H9 (cell line): ENCODE data around the gene NAPSA. TPM values are rescaled to one million over a fixed set of nuclear protein-coding genes. Genes with fewer than 3 reads are reported as not detected.
"Not testable (repeated sequence)": the region's sequence is repeated elsewhere in the genome, so short reads cannot be mapped to it uniquely, and the experiment has no call there.

Experiments used
- DNase-seq: peaks from one replicate; pipeline ENCODE4 v3.0.0-alpha.2; 2017
- H2AFZ ChIP-seq: one replicate; pipeline ENCODE4 v1.6.1; 2013; ENCODE audit warnings: mild to moderate bottlenecking, low read length, control low read depth, moderate library complexity
- H2AK5ac ChIP-seq: 2 replicates; pipeline ENCODE4 v1.6.1; 2013; ENCODE audit warnings: low read length, control low read depth, mixed read lengths; ENCODE audit not compliant: insufficient read length
- H2BK120ac ChIP-seq: one replicate; pipeline ENCODE4 v1.6.1; 2013; ENCODE audit warnings: low read depth, mild to moderate bottlenecking, low read length, control low read depth, inconsistent platforms; ENCODE audit not compliant: poor library complexity, severe bottlenecking
- H2BK12ac ChIP-seq: 2 replicates; pipeline ENCODE4 v1.6.1; 2013; ENCODE audit warnings: low read length, control low read depth, mixed read lengths, low read depth; ENCODE audit not compliant: insufficient read length
- H2BK15ac ChIP-seq: 2 replicates; pipeline ENCODE4 v1.6.1; 2013; ENCODE audit warnings: low read depth, low read length, control low read depth
- H2BK20ac ChIP-seq: one replicate; pipeline ENCODE4 v1.6.1; 2013; ENCODE audit warnings: low read depth, mild to moderate bottlenecking, low read length, control low read depth, inconsistent platforms; ENCODE audit not compliant: poor library complexity, severe bottlenecking
- H2BK5ac ChIP-seq: 2 replicates; pipeline ENCODE4 v1.6.1; 2013; ENCODE audit warnings: low read length, control low read depth, mixed read lengths; ENCODE audit not compliant: insufficient read length
- H3K14ac ChIP-seq: 2 replicates; pipeline ENCODE4 v1.6.1; 2013; ENCODE audit warnings: low read length, control low read depth; ENCODE audit not compliant: insufficient read depth
- H3K18ac ChIP-seq: 2 replicates; pipeline ENCODE4 v1.6.1; 2013; ENCODE audit warnings: low read depth, mild to moderate bottlenecking, mixed read lengths, low read length, control low read depth; ENCODE audit not compliant: insufficient read length
- H3K23ac ChIP-seq: 2 replicates; pipeline ENCODE4 v1.6.1; 2013; ENCODE audit warnings: low read length, control low read depth, mixed read lengths, low read depth; ENCODE audit not compliant: insufficient read length
- H3K23me2 ChIP-seq: 2 replicates; pipeline ENCODE4 v1.6.1; 2013; ENCODE audit warnings: low read depth, mild to moderate bottlenecking, mixed read lengths, low read length, control low read depth; ENCODE audit not compliant: insufficient read length, poor library complexity, severe bottlenecking
- H3K27ac ChIP-seq: 2 replicates; pipeline ENCODE4 v1.5.1; 2013; ENCODE audit warnings: low read length, control low read depth, mixed read lengths, low read depth; ENCODE audit not compliant: insufficient read length
- H3K27me3 ChIP-seq: 2 replicates; pipeline ENCODE4 v1.6.1; 2013; ENCODE audit warnings: low read length, control low read depth, inconsistent platforms; ENCODE audit not compliant: insufficient read depth
- H3K4ac ChIP-seq: 2 replicates; pipeline ENCODE4 v1.6.1; 2013; ENCODE audit warnings: low read depth, mild to moderate bottlenecking, control low read depth, inconsistent platforms, low read length, moderate library complexity
- H3K4me1 ChIP-seq: 2 replicates; pipeline ENCODE4 v1.6.1; 2013; ENCODE audit warnings: low read length, control low read depth, inconsistent platforms; ENCODE audit not compliant: insufficient read depth
- H3K4me2 ChIP-seq: 2 replicates; pipeline ENCODE4 v1.6.1; 2013; ENCODE audit warnings: low read length, control low read depth, mixed read lengths; ENCODE audit not compliant: insufficient read length, insufficient read depth
- H3K56ac ChIP-seq: 2 replicates; pipeline ENCODE4 v1.6.1; 2013; ENCODE audit warnings: low read depth, mild to moderate bottlenecking, mixed read lengths, low read length, control low read depth; ENCODE audit not compliant: insufficient read length
- H3K79me1 ChIP-seq: 2 replicates; pipeline ENCODE4 v1.6.1; 2013; ENCODE audit warnings: low read depth, mild to moderate bottlenecking, moderate library complexity, low read length, control low read depth, inconsistent platforms; ENCODE audit not compliant: insufficient read depth, poor library complexity, severe bottlenecking
- H3K79me2 ChIP-seq: 2 replicates; pipeline ENCODE4 v1.6.1; 2013; ENCODE audit warnings: low read length, control low read depth, inconsistent platforms; ENCODE audit not compliant: insufficient read depth
- H3K9ac ChIP-seq: 2 replicates; pipeline ENCODE4 v1.6.1; 2013; ENCODE audit warnings: low read length, control low read depth, mixed read lengths; ENCODE audit not compliant: insufficient read length; ENCODE audit errors: extremely low read depth
- H3K9me3 ChIP-seq: one replicate; pipeline ENCODE4 v1.6.1; 2013; ENCODE audit warnings: low read depth, low read length, inconsistent platforms; ENCODE audit not compliant: control insufficient read depth
- H3T11ph ChIP-seq: one replicate; pipeline ENCODE4 v1.6.1; 2013; ENCODE audit warnings: mild to moderate bottlenecking, low read length, control low read depth, inconsistent platforms
- H4K20me1 ChIP-seq: one replicate; pipeline ENCODE4 v1.6.1; 2013; ENCODE audit not compliant: control insufficient read depth, insufficient read length, insufficient read depth
- H4K5ac ChIP-seq: 2 replicates; pipeline ENCODE4 v1.6.1; 2013; ENCODE audit warnings: low read depth, mild to moderate bottlenecking, mixed read lengths, low read length, control low read depth; ENCODE audit not compliant: insufficient read length
- H4K8ac ChIP-seq: replicated peaks from 2 replicates; pipeline ENCODE4 v1.6.1; 2013; ENCODE audit warnings: low read length, control low read depth, mixed read lengths, low read depth; ENCODE audit not compliant: insufficient read length
- H4K91ac ChIP-seq: 2 replicates; pipeline ENCODE4 v1.6.1; 2013; ENCODE audit warnings: low read depth, mild to moderate bottlenecking, moderate library complexity, mixed read lengths, low read length, control low read depth; ENCODE audit not compliant: insufficient read length
- H3K27ac Mint-ChIP-seq, 3 experiments: 2 replicates in 2 of 3; 3 replicates in 1 of 3; pipeline ENCODE4 v1.8.0; 2020 to 2021; ENCODE audit warnings: mixed read lengths in 3 of 3, mild to moderate bottlenecking in 1 of 3, moderate library complexity in 1 of 3
- H3K27me3 Mint-ChIP-seq: 2 replicates; pipeline ENCODE4 v1.8.0; 2021; ENCODE audit warnings: low read depth, mild to moderate bottlenecking, moderate library complexity, mixed read lengths
- H3K36me3 Mint-ChIP-seq, 3 experiments: 2 replicates in 2 of 3; 3 replicates in 1 of 3; pipeline ENCODE4 v1.8.0; 2020 to 2021; ENCODE audit warnings: low read depth in 3 of 3, mixed read lengths in 3 of 3; ENCODE audit not compliant: insufficient read depth in 1 of 3
- H3K4me1 Mint-ChIP-seq, 2 experiments: 2 replicates each; pipeline ENCODE4 v1.8.0; 2020; ENCODE audit warnings: mixed read lengths in 2 of 2
- H3K4me3 Mint-ChIP-seq, 2 experiments: 2 replicates in 1 of 2; 3 replicates in 1 of 2; pipeline ENCODE4 v1.8.0; 2020 to 2021; ENCODE audit warnings: mild to moderate bottlenecking in 2 of 2, mixed read lengths in 2 of 2, moderate library complexity in 1 of 2
- H3K9me3 Mint-ChIP-seq, 2 experiments: 2 replicates in 1 of 2; 3 replicates in 1 of 2; pipeline ENCODE4 v1.8.0; 2020; ENCODE audit warnings: mild to moderate bottlenecking in 2 of 2, mixed read lengths in 2 of 2, moderate library complexity in 1 of 2
- WGBS: extraction: QIAGEN DNeasy Blood & Tissue Kit; methylation state at CpG from one replicate; pipeline ENCODE4 v1.1.7; 2013; ENCODE audit warnings: missing lambda C conversion rate, low lambda C conversion rate, mixed read lengths; ENCODE audit not compliant: insufficient read length; ENCODE audit errors: extremely low coverage; 5-methylcytosine and 5-hydroxymethylcytosine counted together
- total RNA-seq: library from RNA; stranded (reverse); gene quantifications from 2 replicates; pipeline ENCODE4 v1.2.1, GENCODE V29; 2021
- TF ChIP-seq, protein P1 (sequence below): fragments of 200-600 bp; sonication (generic); conservative IDR thresholded peaks from 3 replicates; pipeline ENCODE4 v1.8.0; 2021; ENCODE audit warnings: antibody characterized with exemption, mild to moderate bottlenecking

Gene NAPSA
- total RNA-seq, 1 experiment from 2014 or later: 0.44 TPM

DNA sequence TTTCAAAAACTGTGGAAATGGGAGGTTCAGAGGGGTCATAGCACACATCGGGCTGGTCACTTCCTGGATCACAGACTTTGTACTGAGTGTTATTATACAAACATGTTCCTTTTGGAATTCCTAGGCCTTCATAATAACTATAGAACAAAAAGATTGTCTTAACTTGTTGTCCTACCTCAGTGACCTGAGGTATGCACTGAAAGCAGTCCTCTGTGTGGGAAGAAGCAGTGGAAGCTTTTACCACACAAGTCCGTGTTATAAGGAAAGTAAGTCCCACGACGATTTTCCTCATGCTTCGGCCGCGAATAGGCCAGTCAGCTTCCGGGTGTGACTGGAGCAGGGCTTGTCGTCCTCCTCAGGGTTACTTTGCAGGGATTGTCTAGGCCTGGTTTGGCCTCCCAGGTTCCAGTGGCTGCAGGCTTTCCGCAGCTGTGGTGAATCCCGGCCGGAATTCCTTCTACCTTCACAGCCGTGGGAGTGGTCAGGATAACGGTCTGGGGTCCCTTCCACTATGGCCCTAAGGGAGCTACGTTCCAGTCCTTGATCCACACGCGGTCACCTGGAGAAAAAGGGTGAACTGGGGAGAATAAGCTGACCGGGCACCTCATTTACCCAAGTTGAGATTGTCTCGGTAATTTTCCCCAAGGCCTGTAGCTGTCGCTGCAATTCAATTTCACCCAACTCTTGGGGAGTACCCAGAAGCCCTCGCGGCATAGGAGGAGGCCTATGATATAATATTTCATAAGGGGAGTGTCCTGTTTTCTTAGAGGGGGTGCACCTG, 16.0 kb downstream of the NAPSA start:
- no peak overlapping the region for H2BK12ac ChIP-seq
- no peaks in the 10 kb centered on the region for H3K9me3 ChIP-seq
- H2AFZ ChIP-seq: no peak overlapping the region
- no peak overlapping the region for H2BK20ac ChIP-seq
- no peak overlapping the region for H3K9ac ChIP-seq
- no peak overlapping the region for H2BK15ac ChIP-seq
- H3K36me3 Mint-ChIP-seq: peaks cover 5 to 12% (median 6%) of the 10 kb centered on the region in 3 experiments; a peak in 6 of 7 replicates
- no peak overlapping the region for H3K27ac ChIP-seq
- no peak overlapping the region; the same call in 1 of the 2 replicates for H3K14ac ChIP-seq
- no peak overlapping the region for H4K8ac ChIP-seq
- no peaks in the 10 kb centered on the region for H3K79me1 ChIP-seq
- no CpG with 5 or more reads among the region's 22 CpGs for WGBS
- no peak overlapping the region for H4K91ac ChIP-seq
- H3K23ac ChIP-seq: no peak overlapping the region
- no peak overlapping the region for H3K27ac Mint-ChIP-seq
- no peaks in the 10 kb centered on the region for H3K4me1 ChIP-seq
- TF ChIP-seq, protein P1, sequence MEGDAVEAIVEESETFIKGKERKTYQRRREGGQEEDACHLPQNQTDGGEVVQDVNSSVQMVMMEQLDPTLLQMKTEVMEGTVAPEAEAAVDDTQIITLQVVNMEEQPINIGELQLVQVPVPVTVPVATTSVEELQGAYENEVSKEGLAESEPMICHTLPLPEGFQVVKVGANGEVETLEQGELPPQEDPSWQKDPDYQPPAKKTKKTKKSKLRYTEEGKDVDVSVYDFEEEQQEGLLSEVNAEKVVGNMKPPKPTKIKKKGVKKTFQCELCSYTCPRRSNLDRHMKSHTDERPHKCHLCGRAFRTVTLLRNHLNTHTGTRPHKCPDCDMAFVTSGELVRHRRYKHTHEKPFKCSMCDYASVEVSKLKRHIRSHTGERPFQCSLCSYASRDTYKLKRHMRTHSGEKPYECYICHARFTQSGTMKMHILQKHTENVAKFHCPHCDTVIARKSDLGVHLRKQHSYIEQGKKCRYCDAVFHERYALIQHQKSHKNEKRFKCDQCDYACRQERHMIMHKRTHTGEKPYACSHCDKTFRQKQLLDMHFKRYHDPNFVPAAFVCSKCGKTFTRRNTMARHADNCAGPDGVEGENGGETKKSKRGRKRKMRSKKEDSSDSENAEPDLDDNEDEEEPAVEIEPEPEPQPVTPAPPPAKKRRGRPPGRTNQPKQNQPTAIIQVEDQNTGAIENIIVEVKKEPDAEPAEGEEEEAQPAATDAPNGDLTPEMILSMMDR: no peak; the same call in 2 of the 3 replicates
- H3K27me3 Mint-ChIP-seq: no peaks in the 10 kb centered on the region; the same call in 1 of the 2 replicates
- no peaks in the 10 kb centered on the region for H3K4me1 Mint-ChIP-seq
- H3K4me3 Mint-ChIP-seq: no peak overlapping the region
- H3K18ac ChIP-seq: no peak overlapping the region
- DNase-seq: no peak
- no peaks in the 10 kb centered on the region for H3K23me2 ChIP-seq
- no peak overlapping the region for H4K5ac ChIP-seq
- no peak overlapping the region for H2BK120ac ChIP-seq
- no peak overlapping the region for H3T11ph ChIP-seq
- H2BK5ac ChIP-seq: no peak overlapping the region
- H2AK5ac ChIP-seq: no peak overlapping the region
- H3K4me2 ChIP-seq: no peak overlapping the region
- no peak overlapping the region for H3K4ac ChIP-seq
- H3K56ac ChIP-seq: no peak overlapping the region
- H3K9me3 Mint-ChIP-seq: peaks cover 0 to 5% of the 10 kb centered on the region in 2 experiments; a peak in 3 of 5 replicates
- H3K79me2 ChIP-seq: no peaks in the 10 kb centered on the region
- no peaks in the 10 kb centered on the region for H3K27me3 ChIP-seq
- no peaks in the 10 kb centered on the region for H4K20me1 ChIP-seq

DNA sequence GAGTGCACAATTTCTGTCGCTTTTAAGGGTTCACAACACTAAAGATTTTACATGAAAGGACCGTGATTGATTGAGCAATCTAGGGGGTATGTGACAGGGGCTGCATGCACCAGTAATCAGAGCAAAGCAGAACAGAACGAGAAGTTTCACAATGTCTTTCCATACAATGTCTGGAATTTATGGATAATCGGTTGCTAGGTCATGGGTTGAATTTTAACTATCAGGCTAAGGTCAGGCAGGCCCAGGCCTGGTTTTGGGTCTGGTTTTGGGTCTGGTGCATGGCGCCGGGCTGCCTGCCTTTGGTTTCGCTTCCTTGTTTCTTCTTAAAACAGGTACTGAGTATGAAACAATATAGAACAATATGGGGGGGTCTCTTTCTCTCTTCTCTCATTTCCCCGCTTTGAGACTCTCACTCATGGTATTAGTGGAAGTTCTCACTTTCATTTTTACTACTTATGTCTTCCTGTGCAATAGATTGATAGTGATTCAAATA, 18.3 kb downstream of the NAPSA start:
- H2BK5ac ChIP-seq, H2BK20ac ChIP-seq, H3K4me3 Mint-ChIP-seq, H3K27me3 ChIP-seq, H3K4ac ChIP-seq, H3T11ph ChIP-seq, H3K9ac ChIP-seq, H3K9me3 ChIP-seq, H2AK5ac ChIP-seq, H3K27ac ChIP-seq, H4K20me1 ChIP-seq, H3K56ac ChIP-seq, H3K23ac ChIP-seq, H3K4me1 ChIP-seq, H3K4me1 Mint-ChIP-seq, H2BK120ac ChIP-seq, H3K79me1 ChIP-seq, H4K8ac ChIP-seq, H2BK15ac ChIP-seq, H3K14ac ChIP-seq, H3K4me2 ChIP-seq, H3K23me2 ChIP-seq, DNase-seq, H2BK12ac ChIP-seq, H3K9me3 Mint-ChIP-seq, H4K5ac ChIP-seq, H3K79me2 ChIP-seq, H3K27ac Mint-ChIP-seq, H2AFZ ChIP-seq, H4K91ac ChIP-seq, H3K18ac ChIP-seq, H3K27me3 Mint-ChIP-seq: not testable (repeated sequence)
- H3K36me3 Mint-ChIP-seq: peaks cover 11 to 19% (median 11%) of the 10 kb centered on the region in 3 experiments
- WGBS: no CpG with 5 or more reads among the region's 8 CpGs
